Nephron progenitor cell (in vitro differentiated cells): ENCODE measurements around the gene CDH11.

Experiments used
- DNase-seq: peaks from one replicate; pipeline ENCODE4 v3.0.0; 2021
- H3K27ac Mint-ChIP-seq: 2 replicates; pipeline ENCODE4 v1.8.0; 2021; ENCODE audit warnings: mild to moderate bottlenecking, moderate library complexity, mixed read lengths
- H3K27me3 Mint-ChIP-seq: 2 replicates; pipeline ENCODE4 v1.8.0; 2021; ENCODE audit warnings: mild to moderate bottlenecking, low read depth, mixed read lengths; ENCODE audit not compliant: poor library complexity
- H3K36me3 Mint-ChIP-seq: 2 replicates; pipeline ENCODE4 v1.8.0; 2021; ENCODE audit warnings: low read depth, mixed read lengths
- H3K4me1 Mint-ChIP-seq: 2 replicates; pipeline ENCODE4 v1.8.0; 2021; ENCODE audit warnings: mixed read lengths
- H3K4me3 Mint-ChIP-seq: 2 replicates; pipeline ENCODE4 v1.8.0; 2021; ENCODE audit warnings: mild to moderate bottlenecking, moderate library complexity, mixed read lengths
- H3K9me3 Mint-ChIP-seq: 2 replicates; pipeline ENCODE4 v1.8.0; 2021; ENCODE audit warnings: mild to moderate bottlenecking, moderate library complexity, mixed read lengths
- TF ChIP-seq, protein P1 (sequence below): fragments of 200-600 bp; sonication (generic); IDR thresholded peaks from 2 replicates; pipeline ENCODE4 v1.5.0; 2021; ENCODE audit warnings: antibody characterized with exemption

The CDH11 gene

DNA sequence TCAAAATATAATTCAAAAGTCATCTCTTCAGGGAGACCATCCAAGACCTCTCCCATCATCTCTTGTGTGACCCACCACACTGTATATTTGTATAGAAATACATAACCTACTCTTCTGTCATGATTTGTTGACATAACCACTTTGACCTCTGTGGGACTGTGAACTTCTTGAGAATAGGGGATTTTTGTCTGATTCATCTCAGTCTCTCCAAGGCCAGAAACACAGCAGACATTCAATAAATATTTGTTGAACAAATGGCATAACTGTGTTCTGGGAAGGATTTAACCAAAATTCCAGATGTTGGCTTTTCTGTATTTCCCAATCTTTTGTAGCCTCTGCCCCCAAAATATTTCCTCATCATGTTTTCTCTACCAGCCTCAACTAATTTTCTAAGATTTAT is 169.7 kb downstream of the CDH11 start:
- Mint-ChIP-seq H3K4me1 (peaks cover 8% of the 10 kb centered on the region), H3K4me3 (no peak overlapping the region), H3K27me3 (no peaks in the 10 kb centered on the region), H3K36me3 (peaks cover 89% of the 10 kb centered on the region), H3K27ac (peak overlapping the region; percentile 92), H3K9me3 (no peaks in the 10 kb centered on the region)
- DNase-seq = no peak
- TF ChIP-seq, protein P1, sequence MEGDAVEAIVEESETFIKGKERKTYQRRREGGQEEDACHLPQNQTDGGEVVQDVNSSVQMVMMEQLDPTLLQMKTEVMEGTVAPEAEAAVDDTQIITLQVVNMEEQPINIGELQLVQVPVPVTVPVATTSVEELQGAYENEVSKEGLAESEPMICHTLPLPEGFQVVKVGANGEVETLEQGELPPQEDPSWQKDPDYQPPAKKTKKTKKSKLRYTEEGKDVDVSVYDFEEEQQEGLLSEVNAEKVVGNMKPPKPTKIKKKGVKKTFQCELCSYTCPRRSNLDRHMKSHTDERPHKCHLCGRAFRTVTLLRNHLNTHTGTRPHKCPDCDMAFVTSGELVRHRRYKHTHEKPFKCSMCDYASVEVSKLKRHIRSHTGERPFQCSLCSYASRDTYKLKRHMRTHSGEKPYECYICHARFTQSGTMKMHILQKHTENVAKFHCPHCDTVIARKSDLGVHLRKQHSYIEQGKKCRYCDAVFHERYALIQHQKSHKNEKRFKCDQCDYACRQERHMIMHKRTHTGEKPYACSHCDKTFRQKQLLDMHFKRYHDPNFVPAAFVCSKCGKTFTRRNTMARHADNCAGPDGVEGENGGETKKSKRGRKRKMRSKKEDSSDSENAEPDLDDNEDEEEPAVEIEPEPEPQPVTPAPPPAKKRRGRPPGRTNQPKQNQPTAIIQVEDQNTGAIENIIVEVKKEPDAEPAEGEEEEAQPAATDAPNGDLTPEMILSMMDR = no peak

DNA sequence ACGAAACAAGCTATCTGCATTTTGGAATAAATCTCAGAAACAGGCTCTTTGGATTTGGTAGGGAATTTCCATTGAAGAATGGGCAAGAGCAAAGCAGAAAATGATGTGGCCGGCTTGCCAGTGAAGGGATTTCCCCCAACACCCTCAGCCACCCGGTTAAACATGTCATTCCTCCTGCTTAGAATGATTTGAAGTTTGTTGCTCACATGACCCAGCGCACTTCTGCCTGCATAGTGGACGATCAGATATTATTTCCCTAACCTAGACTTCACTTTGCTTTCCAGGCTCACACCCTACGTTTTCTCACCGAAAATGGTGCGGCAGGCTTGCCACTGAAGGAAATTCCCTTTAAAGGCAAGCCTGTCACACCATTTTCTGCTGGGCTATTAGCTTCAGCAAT is 170.7 kb downstream of the CDH11 start:
- TF ChIP-seq, protein P1 = no peak
- Mint-ChIP-seq H3K36me3 (peaks cover 88% of the 10 kb centered on the region), H3K9me3 (no peaks in the 10 kb centered on the region), H3K4me3 (no peak overlapping the region), H3K4me1 (peaks cover 8% of the 10 kb centered on the region), H3K27me3 (no peaks in the 10 kb centered on the region), H3K27ac (peak overlapping the region; percentile 92)
- no peak for DNase-seq

DNA sequence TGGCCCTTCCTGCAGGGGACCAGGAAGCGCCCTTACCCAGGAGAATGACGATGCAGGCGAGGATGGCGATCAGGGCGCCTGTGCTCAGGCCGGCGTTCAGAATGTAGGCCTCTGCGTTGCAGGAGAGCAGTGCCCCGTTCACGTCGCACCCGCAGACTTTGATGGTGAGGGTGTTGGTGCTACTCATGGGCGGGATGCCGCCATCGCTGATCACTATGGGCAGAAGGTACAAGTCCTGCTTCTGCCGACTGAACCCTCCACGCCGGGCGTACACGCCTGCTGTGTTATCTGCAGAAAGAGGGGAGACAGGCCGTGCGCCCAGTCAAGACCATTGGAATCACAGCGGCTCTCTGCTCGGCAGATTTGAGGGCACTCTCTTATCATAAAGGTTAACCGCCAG is 171.1 kb downstream of the CDH11 start:
- H3K9me3 Mint-ChIP-seq = no peaks in the 10 kb centered on the region
- DNase-seq = no peak
- H3K36me3 Mint-ChIP-seq = peaks cover 88% of the 10 kb centered on the region
- peak overlapping the region; percentile 92 for H3K27ac Mint-ChIP-seq
- H3K4me1 Mint-ChIP-seq = peaks cover 8% of the 10 kb centered on the region
- H3K4me3 Mint-ChIP-seq = no peak overlapping the region
- no peaks in the 10 kb centered on the region for H3K27me3 Mint-ChIP-seq
- TF ChIP-seq, protein P1 = no peak

DNA sequence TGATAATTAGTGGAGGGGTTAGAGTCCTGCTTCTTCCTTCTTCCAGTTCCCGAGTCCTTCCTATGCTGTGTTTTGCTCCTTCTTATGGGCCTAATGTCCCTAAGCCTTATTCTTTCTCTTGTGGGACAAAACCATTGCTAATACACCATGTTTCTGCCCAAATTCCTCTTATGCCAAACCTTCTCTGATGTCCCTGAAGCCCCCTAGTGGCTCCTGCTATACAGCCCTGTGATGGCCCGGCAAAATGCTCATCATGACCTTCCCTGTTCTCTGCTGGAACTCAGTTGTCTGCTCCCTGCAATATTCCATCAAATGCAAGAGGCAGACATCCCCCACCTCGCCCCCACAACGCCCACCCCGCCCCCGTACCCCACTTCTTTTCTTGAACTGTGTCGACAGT is 171.6 kb downstream of the CDH11 start:
- Mint-ChIP-seq H3K4me1 (peaks cover 8% of the 10 kb centered on the region), H3K9me3 (no peaks in the 10 kb centered on the region), H3K27me3 (no peaks in the 10 kb centered on the region), H3K36me3 (peaks cover 83% of the 10 kb centered on the region), H3K4me3 (no peak overlapping the region), H3K27ac (no peak overlapping the region)
- DNase-seq = no peak
- TF ChIP-seq, protein P1 = peak; percentile 15

DNA sequence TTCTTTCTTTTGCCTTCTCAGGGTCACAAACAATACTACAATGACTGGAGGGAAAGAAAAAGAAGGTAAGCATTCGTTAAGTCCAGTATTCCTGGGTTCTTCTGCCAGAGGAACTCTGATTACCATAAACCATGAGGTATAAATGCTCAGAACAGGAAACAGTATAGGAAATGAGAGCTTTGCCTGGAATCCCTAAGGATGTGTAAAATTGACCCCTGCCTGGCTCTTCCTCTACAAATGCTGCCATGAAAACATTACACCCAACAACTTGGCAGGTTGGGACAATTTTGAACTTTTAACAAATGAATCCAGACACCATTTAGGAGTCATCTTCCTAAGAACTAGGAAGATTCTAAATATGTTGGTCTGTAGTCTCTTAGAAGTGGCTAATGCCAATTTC is 173.8 kb downstream of the CDH11 start:
- TF ChIP-seq, protein P1 = no peak
- H3K27ac Mint-ChIP-seq = peak overlapping the region; percentile 77
- H3K9me3 Mint-ChIP-seq = no peaks in the 10 kb centered on the region
- no peak for DNase-seq
- H3K4me3 Mint-ChIP-seq = no peak overlapping the region
- peaks cover 8% of the 10 kb centered on the region for H3K4me1 Mint-ChIP-seq
- peaks cover 76% of the 10 kb centered on the region for H3K36me3 Mint-ChIP-seq
- no peaks in the 10 kb centered on the region for H3K27me3 Mint-ChIP-seq

DNA sequence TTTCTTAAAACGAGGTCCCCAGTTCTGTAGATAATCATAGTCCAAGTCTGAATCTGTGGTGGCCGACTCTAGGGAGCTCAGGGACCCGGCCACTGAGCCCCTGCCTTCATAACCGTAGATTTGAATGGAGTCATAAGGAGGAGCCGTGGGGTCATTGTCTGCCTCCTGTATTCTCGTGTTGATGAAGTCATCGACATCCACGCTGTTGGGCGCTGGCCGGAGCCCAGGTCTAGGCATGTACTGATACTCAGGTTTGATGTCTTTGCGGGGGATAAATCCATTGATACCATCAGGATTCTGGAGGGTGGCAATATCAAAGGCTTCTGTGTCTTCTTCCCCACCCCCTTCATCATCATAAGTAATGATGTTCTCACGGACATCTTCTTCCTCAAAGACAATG is 174.2 kb downstream of the CDH11 start:
- Mint-ChIP-seq H3K27ac (peak overlapping the region; percentile 36), H3K27me3 (no peaks in the 10 kb centered on the region), H3K9me3 (no peaks in the 10 kb centered on the region), H3K36me3 (peaks cover 76% of the 10 kb centered on the region), H3K4me3 (no peak overlapping the region), H3K4me1 (peaks cover 8% of the 10 kb centered on the region)
- TF ChIP-seq, protein P1 = no peak
- no peak for DNase-seq
